HG03135 (cell line): Measurements from ENCODE around the gene FOXP4.
A peak's percentile ranks its signal among the peaks of the same experiment; 100 is the strongest.

Experiments used
- ATAC-seq: cut with Tn5 transposase; IDR thresholded peaks from one replicate; pipeline ENCODE4 v1.9.1; 2021; ENCODE audit warnings: mild to moderate bottlenecking, moderate library complexity; ENCODE audit not compliant: unreplicated experiment

Gene FOXP4

GRCh38 chr6:41546866-41547798, 951 bp downstream of the FOXP4 start:
- peak; percentile 26 for ATAC-seq

GRCh38 chr6:41547799-41548097, 1.6 kb downstream of the FOXP4 start:
- no peak for ATAC-seq

GRCh38 chr6:41548098-41548840, 2.1 kb downstream of the FOXP4 start:
- ATAC-seq = no peak

GRCh38 chr6:41548841-41549642, 2.9 kb downstream of the FOXP4 start:
- no peak for ATAC-seq

GRCh38 chr6:41549673-41550072, 3.5 kb downstream of the FOXP4 start:
- ATAC-seq = no peak

GRCh38 chr6:41551086-41551700, 5.0 kb downstream of the FOXP4 start:
- ATAC-seq = no peak

GRCh38 chr6:41551857-41552256, 5.7 kb downstream of the FOXP4 start:
- no peak for ATAC-seq

GRCh38 chr6:41552723-41553122, 6.5 kb downstream of the FOXP4 start:
- ATAC-seq = no peak

GRCh38 chr6:41553405-41553999, 7.3 kb downstream of the FOXP4 start:
- ATAC-seq = no peak

- no peak for ATAC-seq
These were observed 9.4 kb downstream of the FOXP4 start for GRCh38 chr6:41555326-41556300.

- ATAC-seq = no peak
These were observed 11.2 kb downstream of the FOXP4 start for GRCh38 chr6:41557335-41557734.

GRCh38 chr6:41558033-41558807, 12.0 kb downstream of the FOXP4 start:
- ATAC-seq = no peak

GRCh38 chr6:41559655-41560427, 13.7 kb downstream of the FOXP4 start:
- no peak for ATAC-seq

- peak; percentile 66 for ATAC-seq
These were observed 14.4 kb downstream of the FOXP4 start for GRCh38 chr6:41560431-41561192.

GRCh38 chr6:41561416-41561815, 15.2 kb downstream of the FOXP4 start:
- no peak for ATAC-seq

- ATAC-seq = no peak
These were observed 16.0 kb downstream of the FOXP4 start for GRCh38 chr6:41561931-41562911.
